Duodenal mucosa (tissue), 2 donors: ENCODE measurements around the gene COQ8A.

Experiments used
- H3K27ac ChIP-seq: one replicate; pipeline ENCODE4 v1.7.0; 2013; ENCODE audit warnings: low read depth, low read length
- H3K27me3 ChIP-seq, 2 donors: one replicate each; pipeline ENCODE4 v1.7.0; 2013; ENCODE audit warnings: low read length in 2 of 2, control low read depth in 1 of 2; ENCODE audit not compliant: insufficient read depth in 2 of 2, control insufficient read depth in 1 of 2
- H3K36me3 ChIP-seq, 2 donors: one replicate each; pipeline ENCODE4 v1.7.0; 2013; ENCODE audit warnings: low read length in 2 of 2, control low read depth in 1 of 2; ENCODE audit not compliant: insufficient read depth in 2 of 2, control insufficient read depth in 1 of 2
- H3K4me1 ChIP-seq, 2 donors: one replicate each; pipeline ENCODE4 v1.7.0; 2013; ENCODE audit warnings: low read length in 2 of 2, control low read depth in 1 of 2; ENCODE audit not compliant: insufficient read depth in 2 of 2, control insufficient read depth in 1 of 2
- H3K4me3 ChIP-seq, 2 donors: one replicate each; pipeline ENCODE4 v1.7.0; 2013; ENCODE audit warnings: low read length in 2 of 2, low read depth in 1 of 2
- H3K9ac ChIP-seq, 2 donors: one replicate each; pipeline ENCODE4 v1.7.0; 2013; ENCODE audit warnings: low read length in 2 of 2, low read depth in 1 of 2
- H3K9me3 ChIP-seq, 2 donors: one replicate each; pipeline ENCODE4 v1.7.0; 2013; ENCODE audit warnings: low read length in 2 of 2, control low read depth in 1 of 2; ENCODE audit not compliant: control insufficient read depth in 1 of 2

The COQ8A gene

DNA sequence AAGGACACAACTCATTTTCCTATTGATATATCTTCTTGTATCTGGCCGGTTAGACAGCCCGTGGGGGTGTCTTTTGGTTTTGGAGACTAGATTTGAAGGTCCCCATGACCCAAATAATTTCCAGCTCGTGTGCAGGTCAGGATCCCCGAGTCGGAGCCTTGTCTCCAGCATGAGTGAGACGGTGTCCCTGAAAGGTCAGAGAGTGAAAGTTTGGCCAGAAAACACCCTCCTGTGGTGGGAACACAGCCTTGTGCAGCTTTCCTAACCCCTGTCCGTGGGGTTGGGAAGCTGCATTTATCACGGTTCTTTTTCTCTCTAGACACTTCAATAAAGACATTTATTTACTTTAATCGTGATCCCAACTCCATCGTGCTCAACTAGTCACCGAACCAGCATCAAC lies 17.6 kb downstream of the COQ8A start:
- H3K27ac ChIP-seq: no peak overlapping the region

DNA sequence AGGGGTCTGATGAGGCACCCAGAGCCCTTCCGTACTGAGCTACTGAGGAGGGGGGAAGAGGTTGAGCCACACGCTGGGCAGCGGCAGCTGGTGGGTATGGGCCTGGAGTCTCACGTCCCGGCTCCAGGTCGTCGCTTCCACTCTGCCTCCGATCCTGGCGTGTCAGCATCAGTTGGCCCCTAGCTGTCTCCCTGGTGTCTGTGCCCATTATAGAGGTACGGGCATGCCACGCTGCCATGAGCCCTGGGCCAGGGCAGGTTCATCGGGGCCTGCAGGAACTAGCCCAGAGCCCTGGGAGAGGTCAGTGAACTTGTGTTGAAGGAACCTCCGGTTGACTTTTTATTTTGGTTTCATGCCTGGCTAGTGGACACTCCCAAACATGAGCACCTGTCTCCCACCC lies 18.2 kb downstream of the COQ8A start:
- H3K36me3 ChIP-seq: peaks cover 0 to 12% of the 10 kb centered on the region in 2 donors
- no peak overlapping the region for H3K4me3 ChIP-seq
- no peak overlapping the region for H3K27ac ChIP-seq
- no peaks in the 10 kb centered on the region for H3K9me3 ChIP-seq
- no peak overlapping the region for H3K9ac ChIP-seq
- H3K27me3 ChIP-seq: no peaks in the 10 kb centered on the region
- H3K4me1 ChIP-seq: no peaks in the 10 kb centered on the region

More for the DNA sequence above, 17.6 kb downstream of the COQ8A start:
- Histone ChIP-seq H3K9me3 (no peaks in the 10 kb centered on the region), H3K4me3 (no peak overlapping the region), H3K4me1 (no peaks in the 10 kb centered on the region), H3K27me3 (no peaks in the 10 kb centered on the region), H3K36me3 (peaks cover 0 to 8% of the 10 kb centered on the region in 2 donors), H3K9ac (no peak overlapping the region)

DNA sequence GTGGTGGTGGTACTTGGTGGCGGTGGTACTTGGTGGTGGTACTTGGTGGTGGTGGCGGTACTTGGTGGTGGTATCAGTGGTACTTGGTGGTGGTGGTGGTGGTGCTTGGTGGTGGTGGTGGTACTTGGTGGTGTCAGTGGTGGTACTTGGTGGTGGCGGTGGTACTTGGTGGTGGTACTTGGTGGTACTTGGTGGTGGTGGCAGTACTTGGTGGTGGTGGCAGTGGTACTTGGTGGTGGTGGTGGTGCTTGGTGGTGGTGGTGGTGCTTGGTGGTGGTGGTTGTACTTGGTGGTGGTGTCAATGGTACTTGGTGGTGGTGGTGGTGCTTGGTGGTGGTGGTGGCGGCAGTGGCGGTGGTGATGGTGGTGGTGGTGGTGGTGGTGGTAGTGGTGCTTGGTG lies 20.2 kb downstream of the COQ8A start:
- no peak overlapping the region for H3K4me3 ChIP-seq
- no peaks in the 10 kb centered on the region for H3K27me3 ChIP-seq
- H3K4me1 ChIP-seq: no peaks in the 10 kb centered on the region

DNA sequence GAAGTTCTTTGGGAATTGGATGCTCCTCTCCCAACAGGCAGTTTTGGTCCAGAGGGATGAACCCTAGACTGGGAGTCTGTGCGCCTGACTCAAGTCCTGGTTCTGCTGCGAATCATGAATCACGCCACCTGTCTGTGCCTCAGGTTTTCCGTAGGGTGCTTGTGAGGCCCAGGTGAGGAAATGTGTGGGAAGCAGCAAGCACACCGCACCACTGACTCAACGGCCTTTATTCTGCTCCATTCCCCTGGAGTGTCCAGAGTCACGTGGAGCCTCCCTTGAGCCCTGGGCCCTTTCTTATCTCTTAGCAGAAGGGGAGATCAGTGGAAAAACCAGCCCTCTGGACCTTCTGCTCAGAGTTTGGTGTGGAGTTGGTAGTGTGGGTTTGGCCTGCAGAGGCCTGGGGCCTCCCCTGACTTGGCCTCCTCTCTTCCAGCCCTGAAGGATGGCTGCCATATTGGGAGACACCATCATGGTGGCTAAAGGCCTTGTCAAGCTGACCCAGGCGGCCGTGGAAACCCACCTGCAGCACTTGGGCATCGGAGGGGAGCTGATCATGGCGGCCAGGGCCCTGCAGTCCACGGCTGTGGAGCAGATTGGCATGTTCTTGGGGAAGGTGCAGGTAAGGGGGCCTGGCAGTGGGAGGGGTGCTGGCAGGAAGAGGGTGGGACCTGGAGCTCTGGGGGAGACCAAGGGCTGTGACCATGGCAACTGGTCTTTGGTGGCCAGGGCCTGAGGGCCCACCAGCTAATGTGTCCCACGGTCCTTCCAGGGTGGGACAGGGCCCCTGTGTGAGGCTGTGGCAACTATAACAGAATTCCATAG lies 21.1 kb downstream of the COQ8A start:
- Histone ChIP-seq H3K4me1 (no peaks in the 10 kb centered on the region), H3K36me3 (peaks cover 7 to 33% of the 10 kb centered on the region in 2 donors), H3K27ac (no peak overlapping the region)

More for the DNA sequence above, 20.2 kb downstream of the COQ8A start:
- Histone ChIP-seq H3K9me3 (no peaks in the 10 kb centered on the region), H3K36me3 (peaks cover 2 to 25% of the 10 kb centered on the region in 2 donors), H3K9ac (no peak overlapping the region), H3K27ac (no peak overlapping the region)

DNA sequence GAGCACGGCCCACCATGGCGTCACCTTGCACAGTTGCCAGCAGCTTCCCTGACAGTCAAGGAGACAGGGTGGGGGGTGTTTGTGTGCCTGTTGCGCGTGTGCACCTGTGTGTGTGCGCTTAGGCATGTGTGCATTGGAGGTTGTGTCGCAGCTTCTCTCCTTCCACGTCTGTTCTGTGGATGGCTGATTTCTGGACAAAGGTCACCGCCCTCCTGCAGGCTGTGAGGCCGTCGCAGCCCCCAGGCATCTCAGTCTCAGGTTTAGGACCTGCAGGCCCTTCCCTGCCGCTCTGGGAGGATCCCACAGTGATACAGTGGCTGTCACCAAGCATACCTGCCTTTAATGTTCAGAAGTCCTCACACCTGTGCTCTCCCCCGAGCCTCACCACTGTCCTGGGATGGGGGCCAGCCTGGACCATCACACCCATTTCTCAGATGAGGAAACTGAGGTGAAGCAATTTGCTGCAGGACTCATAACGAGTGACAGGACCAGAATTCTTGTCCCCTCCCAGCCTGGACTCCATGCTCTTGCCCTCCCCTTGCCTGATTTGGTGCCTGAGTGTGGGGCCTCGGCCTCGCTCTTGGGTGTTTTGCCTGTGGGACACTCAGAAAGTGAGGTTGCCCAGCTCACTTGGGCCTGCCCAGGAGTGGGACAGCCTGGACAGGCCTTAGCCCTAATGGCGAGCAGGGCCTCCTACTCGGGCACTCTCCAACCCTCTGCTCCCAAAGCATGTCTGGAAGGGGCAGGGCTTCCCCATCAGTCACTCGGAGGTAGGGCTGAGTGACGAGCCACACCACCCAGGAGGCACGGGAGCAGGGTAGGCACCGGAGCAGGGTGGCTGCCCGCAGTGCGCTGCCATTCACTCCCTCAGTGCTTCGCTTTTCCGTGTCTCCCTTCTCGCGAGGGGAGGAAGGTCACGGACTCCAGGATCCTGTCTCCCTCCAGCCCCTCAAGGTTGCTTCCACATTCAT lies 22.6 kb downstream of the COQ8A start:
- no peaks in the 10 kb centered on the region for H3K4me1 ChIP-seq
- H3K27ac ChIP-seq: no peak overlapping the region
- no peaks in the 10 kb centered on the region for H3K9me3 ChIP-seq
- no peaks in the 10 kb centered on the region for H3K27me3 ChIP-seq
- H3K9ac ChIP-seq: no peak overlapping the region
- H3K4me3 ChIP-seq: no peak overlapping the region
- H3K36me3 ChIP-seq: peaks cover 13 to 46% of the 10 kb centered on the region in 2 donors

More for the DNA sequence above, 21.1 kb downstream of the COQ8A start:
- H3K27me3 ChIP-seq: no peaks in the 10 kb centered on the region
- no peak overlapping the region for H3K9ac ChIP-seq
- H3K9me3 ChIP-seq: no peaks in the 10 kb centered on the region
- H3K4me3 ChIP-seq: no peak overlapping the region

DNA sequence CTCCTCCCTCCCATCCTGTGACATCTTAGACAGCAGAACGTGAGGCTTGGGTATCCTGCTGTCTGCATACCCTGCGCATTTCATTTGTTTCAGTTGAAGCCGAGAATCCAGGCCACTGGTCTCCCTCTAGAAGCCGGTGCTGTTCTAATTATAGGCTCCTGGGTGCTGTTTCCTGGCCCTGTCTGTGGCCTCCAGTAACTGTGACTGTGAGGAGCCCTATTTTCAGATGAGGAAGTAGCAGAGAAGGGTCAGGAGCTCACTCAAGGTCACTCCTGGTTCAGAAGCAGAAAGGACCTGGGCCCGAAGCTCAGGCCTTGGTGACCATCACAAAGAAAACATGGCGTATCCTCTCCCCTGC lies 24.0 kb downstream of the COQ8A start:
- no peaks in the 10 kb centered on the region for H3K4me1 ChIP-seq
- H3K36me3 ChIP-seq: peaks cover 13 to 49% of the 10 kb centered on the region in 2 donors
- no peak overlapping the region for H3K27ac ChIP-seq
- H3K9me3 ChIP-seq: no peaks in the 10 kb centered on the region
- H3K4me3 ChIP-seq: no peak overlapping the region
- H3K27me3 ChIP-seq: no peaks in the 10 kb centered on the region
- H3K9ac ChIP-seq: no peak overlapping the region

DNA sequence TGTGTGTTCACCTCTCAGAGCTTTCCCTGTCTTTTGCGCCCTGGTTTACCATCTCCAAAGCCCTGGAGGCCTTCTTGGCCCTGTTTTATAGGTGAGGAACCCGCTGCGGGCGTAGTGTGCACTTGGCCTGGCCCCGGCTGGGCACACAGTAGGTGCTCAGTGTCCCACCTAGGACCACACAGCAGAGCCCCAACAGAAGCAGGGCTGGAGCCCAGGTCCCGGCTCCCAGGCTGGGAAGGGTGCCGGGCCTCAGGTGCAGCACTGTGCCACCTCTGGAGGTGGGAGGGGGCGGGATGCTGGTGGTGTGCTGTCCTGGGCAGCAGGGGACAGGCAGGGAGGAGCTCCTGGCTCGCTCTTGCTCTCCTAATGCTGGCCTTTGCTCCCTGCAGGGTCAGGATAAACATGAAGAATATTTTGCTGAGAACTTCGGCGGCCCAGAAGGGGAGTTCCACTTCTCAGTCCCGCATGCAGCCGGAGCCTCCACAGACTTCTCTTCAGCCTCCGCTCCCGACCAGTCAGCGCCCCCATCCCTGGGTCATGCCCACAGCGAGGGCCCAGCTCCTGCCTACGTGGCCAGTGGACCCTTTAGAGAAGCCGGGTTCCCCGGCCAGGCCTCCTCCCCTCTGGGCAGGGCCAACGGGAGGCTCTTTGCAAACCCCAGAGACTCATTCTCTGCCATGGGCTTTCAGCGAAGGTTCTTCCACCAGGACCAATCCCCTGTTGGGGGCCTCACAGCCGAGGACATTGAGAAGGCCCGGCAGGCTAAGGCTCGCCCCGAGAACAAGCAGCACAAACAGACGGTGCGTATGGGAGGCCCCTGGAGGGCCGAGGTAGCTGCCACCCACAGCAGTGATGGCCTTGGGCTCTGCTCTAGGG lies 24.8 kb downstream of the COQ8A start:
- Histone ChIP-seq H3K4me3 (no peak overlapping the region), H3K36me3 (peaks cover 13 to 55% of the 10 kb centered on the region in 2 donors), H3K9me3 (no peaks in the 10 kb centered on the region), H3K4me1 (no peaks in the 10 kb centered on the region), H3K27ac (no peak overlapping the region), H3K27me3 (no peaks in the 10 kb centered on the region), H3K9ac (no peak overlapping the region)

DNA sequence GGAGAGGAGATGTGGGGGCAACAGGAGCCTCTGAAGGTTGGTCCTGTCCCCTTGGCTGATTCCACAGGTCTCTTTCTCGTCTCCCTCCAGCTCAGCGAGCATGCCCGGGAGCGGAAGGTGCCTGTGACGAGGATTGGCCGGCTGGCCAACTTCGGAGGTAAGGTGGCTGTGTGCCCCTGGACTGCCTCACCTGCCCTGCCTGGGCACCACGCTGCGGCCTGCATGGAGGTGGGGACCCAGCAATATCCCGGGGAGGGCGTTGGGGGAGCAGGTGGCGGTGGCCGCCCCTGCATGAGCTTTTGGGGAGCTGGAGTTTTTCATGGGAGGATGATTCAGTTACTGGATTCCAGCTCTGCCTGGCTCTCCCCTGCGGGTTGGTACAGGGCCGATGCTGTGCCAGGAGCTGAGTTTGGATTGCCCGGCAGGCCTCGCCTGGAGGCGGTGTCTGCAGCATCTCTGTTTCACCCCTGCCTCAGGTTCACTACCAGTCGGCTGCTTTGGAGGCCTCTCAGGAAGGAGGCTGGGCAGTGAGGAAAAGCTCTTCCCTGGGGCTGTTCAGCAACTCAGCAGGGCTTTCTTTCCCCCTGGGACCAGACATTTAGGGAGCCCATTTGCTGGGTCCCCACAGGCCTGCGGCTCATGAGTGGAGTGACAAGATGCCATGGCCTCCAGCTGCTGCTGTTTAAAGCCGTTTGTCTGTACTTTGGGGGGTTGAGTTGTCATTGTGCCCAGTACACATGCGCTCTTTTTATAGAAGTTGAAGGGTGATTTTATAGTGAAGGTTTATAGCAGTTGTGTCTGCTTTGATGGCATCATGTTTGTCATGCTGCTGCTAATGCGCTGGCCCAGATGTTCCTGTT lies 25.7 kb downstream of the COQ8A start:
- Histone ChIP-seq H3K9me3 (no peaks in the 10 kb centered on the region), H3K4me1 (no peaks in the 10 kb centered on the region), H3K27me3 (no peaks in the 10 kb centered on the region), H3K36me3 (peaks cover 13 to 62% of the 10 kb centered on the region in 2 donors), H3K27ac (no peak overlapping the region), H3K9ac (no peak overlapping the region), H3K4me3 (no peak overlapping the region)

DNA sequence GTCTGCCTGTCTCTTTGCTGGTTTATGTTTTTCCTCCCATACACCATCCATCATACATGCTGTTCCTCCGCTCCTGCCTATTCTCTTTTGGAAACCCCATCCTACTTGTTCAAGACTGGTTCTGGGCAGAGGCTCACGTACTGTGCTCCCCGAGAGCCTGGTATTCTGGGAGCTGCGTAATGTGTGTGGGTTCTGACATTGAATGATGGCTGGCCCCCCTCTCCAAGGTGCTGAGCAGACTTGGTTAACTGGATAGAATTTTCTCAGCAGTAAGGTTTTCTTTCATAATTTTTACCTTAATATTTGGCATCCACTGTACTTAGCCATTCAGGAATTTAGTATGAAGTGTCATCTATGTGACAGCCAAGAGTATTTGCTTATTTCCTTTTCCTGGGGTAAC lies 26.6 kb downstream of the COQ8A start:
- peaks cover 0 to 2% of the 10 kb centered on the region in 2 donors for H3K9me3 ChIP-seq
- H3K27ac ChIP-seq: no peak overlapping the region
- peaks cover 16 to 66% of the 10 kb centered on the region in 2 donors for H3K36me3 ChIP-seq
- no peaks in the 10 kb centered on the region for H3K4me1 ChIP-seq
- no peak overlapping the region for H3K9ac ChIP-seq
- H3K27me3 ChIP-seq: no peaks in the 10 kb centered on the region
- no peak overlapping the region for H3K4me3 ChIP-seq
